AG10803 (cell line): ENCODE results near the gene LCNL1.

Source experiments
- DNase-seq: peaks from one replicate; pipeline ENCODE4 v3.0.0; 2010; ENCODE audit warnings: low read depth
- H3K4me3 ChIP-seq: 2 replicates; pipeline ENCODE4 v1.5.1; 2011; ENCODE audit warnings: mild to moderate bottlenecking, low read length, control low read depth
- CTCF ChIP-seq: conservative IDR thresholded peaks from 2 replicates; pipeline ENCODE4 v1.5.1; 2011; ENCODE audit warnings: mild to moderate bottlenecking, low read length, control low read depth, inconsistent platforms

The LCNL1 gene

DNA sequence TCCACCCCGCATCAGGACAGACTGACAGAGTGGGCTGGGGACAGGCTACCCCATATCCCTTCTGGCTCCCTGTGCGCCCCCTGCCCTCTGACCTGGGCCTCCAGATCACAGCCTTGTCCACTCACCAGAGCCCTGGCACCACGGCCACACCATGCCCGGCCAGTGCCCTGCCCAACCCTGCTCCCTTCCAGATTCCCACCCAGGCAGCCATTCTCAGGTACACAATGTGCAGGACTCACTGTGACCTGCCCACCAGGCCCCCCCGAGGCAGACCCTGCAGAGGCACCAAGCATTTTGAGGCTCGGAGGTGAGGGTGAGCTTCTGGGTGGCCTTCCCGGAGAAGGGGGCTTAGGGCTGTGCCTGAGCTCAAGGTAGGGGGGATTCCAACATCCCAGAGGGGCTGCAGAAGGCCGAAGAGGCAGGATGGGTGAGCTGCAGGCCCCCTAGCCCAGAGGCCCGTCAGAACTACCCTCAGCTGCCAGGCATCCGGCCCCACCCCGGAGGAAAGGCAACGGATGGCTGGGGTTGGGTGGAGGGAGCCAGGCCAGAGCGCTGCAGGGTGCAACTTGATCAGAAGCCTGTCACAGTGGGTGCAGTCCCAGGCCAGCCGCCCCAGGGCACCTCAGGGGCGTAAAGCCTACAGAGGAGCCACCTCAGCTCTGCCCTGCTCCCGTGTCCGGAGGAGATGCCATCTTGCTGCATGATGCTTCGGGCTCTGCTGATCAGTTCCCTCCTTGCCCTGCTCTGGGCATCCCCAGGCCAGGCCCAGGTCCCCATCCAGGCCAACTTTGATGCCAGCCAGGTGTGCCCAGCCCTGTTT is at the start of gene LCNL1:
Gene LCNL1 (plus strand): TSS at position 762 of the 820 bp plus-strand sequence. CDS start 594 bp downstream, outside the sequence.
- no peak for TF ChIP-seq CTCF
- DNase-seq = no peak
- H3K4me3 ChIP-seq = no peak within 1 kb of the TSS

- no peak for DNase-seq
- no peak overlapping the region for H3K4me3 ChIP-seq
- no peak for TF ChIP-seq CTCF
Observed at GRCh38 chr9:136934277-136934676, 48.5 kb upstream of the LCNL1 start.

DNA sequence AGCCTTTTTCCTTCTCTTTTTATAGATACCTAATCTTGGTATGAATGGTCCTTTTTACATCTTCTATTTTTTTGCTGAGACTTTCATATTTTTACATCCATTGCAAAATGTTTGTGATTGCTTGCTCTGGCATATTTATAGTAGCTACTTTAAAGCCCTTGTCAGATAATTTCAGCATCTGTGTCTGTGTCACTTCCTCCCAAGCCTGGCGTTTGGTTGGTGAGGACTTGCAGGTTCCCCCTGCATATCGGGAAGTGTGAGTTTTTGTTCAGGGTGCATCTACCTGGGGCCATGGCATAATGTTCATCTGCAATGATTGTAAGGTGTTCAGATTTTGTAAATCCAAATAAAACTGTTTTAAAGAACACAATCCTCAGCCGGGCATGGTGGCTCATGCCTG is 47.1 kb upstream of the LCNL1 start:
- no peak for DNase-seq
- no peak for TF ChIP-seq CTCF
- H3K4me3 ChIP-seq = no peak overlapping the region

DNA sequence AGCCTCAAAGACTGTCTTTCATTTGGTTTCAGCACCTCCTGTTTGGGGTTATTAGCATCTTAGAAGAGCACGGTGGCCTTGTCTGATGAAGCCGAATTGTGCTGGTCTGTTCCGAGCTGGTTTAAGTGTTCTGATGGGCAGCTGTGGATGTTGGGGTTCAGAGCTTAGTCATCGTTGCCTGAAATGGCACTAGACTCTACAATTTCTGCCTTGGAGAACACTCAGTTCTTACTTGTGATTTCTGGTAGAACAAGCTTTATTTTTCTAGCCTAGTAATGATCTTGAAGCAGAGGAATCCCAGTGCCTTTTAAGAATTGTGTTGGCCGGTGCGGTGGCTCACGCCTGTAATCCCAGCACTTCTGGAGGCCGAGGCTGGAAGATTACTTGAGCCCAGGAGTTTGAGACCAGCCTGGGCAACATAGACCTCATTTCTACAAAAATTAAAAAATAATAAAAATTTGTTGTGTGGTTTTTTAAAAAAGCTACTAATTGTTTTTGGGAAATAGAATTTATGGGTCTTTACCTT is 46.1 kb upstream of the LCNL1 start:
- no peak for TF ChIP-seq CTCF
- no peak for DNase-seq
- H3K4me3 ChIP-seq = no peak overlapping the region

GRCh38 chr9:136937186-136938001 is 45.4 kb upstream of the LCNL1 start:
- DNase-seq = no peak
- TF ChIP-seq CTCF = no peak

GRCh38 chr9:136939431-136939995 is 43.3 kb upstream of the LCNL1 start:
- H3K4me3 ChIP-seq = no peak overlapping the region
- DNase-seq = no peak
- TF ChIP-seq CTCF = no peak

More at GRCh38 chr9:136937186-136938001, 45.4 kb upstream of the LCNL1 start:
- H3K4me3 ChIP-seq = no peak overlapping the region
